ENCODE results near the gene JAK3. TPM values are rescaled to one million over a fixed set of nuclear protein-coding genes. Genes with fewer than 3 reads are reported as not detected.

JAK3 gene
- total and polyA plus RNA-seq, 10 donors = 30.6 to 203 (median 116) TPM

DNA sequence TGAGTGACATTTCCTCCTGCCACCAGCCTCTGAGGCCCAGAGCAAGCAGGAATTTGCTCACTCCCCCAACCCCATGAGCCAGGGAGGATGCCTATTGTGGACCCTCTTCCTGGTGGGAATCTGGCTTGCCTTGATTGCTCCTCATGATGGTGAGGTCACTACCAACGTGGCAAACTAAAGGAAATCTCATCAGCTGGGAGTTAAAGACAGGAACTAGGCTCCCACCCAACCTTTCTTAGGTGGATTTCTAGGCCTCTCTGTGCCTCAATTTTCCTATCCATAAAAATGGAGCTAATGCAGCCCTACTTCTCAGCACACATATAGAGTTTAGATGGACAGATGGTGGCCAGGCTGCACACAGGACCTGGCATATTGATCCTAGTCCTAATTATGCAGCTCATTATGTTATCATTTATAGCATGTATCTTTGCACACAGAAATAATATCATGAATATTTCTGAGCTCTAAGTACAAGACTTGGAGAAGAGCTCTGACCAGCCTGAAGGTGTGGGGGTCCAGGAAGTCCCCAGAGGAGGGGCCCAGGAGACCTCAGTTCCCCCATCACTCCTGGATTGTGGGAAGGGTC lies 50.9 kb downstream of the JAK3 start:
- Histone ChIP-seq H3K9me3 (no peaks in the 10 kb centered on the region), H3K4me1 (peaks cover 0 to 34% (median 18%) of the 10 kb centered on the region in 6 donors), H3K27me3 (replicated peaks in 1 of 7) (peaks cover 3 to 53% (median 25%) of the 10 kb centered on the region in 7 donors), H3K4me3 (no peak overlapping the region), H3K36me3 (no peaks in the 10 kb centered on the region), H3K27ac (no peak overlapping the region)
- DNase-seq = no peak
- TF ChIP-seq, protein P1, sequence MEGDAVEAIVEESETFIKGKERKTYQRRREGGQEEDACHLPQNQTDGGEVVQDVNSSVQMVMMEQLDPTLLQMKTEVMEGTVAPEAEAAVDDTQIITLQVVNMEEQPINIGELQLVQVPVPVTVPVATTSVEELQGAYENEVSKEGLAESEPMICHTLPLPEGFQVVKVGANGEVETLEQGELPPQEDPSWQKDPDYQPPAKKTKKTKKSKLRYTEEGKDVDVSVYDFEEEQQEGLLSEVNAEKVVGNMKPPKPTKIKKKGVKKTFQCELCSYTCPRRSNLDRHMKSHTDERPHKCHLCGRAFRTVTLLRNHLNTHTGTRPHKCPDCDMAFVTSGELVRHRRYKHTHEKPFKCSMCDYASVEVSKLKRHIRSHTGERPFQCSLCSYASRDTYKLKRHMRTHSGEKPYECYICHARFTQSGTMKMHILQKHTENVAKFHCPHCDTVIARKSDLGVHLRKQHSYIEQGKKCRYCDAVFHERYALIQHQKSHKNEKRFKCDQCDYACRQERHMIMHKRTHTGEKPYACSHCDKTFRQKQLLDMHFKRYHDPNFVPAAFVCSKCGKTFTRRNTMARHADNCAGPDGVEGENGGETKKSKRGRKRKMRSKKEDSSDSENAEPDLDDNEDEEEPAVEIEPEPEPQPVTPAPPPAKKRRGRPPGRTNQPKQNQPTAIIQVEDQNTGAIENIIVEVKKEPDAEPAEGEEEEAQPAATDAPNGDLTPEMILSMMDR (IDR thresholded peaks at IDR 0.05 in 8 of 11, conservative IDR thresholded peaks at IDR 0.05 in 3 of 11) = no peak
- TF ChIP-seq POLR2A (IDR thresholded peaks at IDR 0.05) (no peak), POLR2AphosphoS5 (IDR thresholded peaks at IDR 0.05) (no peak)
- intact Hi-C loops (cut with DNase I; ENCODE audit: low total_unique reads) = no loop called here
- WGBS, 5 donors = 40 to 54% (median 47%) methylated on average over 1 of the region's 1 CpG

DNA sequence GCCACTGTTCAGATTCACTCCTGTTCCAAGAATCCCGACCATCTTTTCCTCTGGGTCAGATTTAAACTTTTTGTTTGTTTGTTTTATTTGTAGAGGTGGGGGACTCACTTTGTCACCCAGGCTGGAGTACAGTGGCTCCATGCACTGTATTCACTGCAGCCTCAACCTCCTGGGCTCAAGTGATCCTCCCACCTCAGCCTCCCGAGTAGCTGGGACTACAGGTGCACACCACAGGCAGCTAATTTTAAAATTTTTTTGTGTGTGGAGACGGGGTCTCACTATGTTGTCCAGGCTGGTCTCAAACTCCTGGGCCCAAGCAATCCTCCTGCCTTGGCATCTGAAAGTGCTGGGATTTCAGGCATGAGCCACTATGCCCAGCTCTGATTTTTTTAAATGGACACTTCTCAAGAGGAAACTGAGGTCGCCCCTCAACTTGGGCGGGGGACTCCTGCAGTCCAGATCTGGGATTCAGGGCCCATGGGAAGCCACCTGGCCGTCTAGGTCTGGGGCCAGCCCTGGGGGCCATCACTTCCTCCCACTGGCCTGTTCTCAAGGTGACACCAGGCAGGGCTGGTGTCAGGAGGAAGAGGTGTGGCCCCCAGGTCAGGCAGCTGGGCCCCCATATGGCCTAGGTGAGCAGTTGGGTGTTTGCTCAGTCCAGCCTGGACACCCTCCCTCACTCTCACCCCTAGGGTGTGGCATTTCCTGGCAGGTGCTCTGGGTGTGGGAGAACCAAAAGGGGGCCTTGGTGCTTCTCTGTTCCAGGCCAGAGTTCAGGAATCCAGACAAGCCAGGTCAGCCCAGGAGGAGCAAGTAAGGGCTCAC lies 51.6 kb downstream of the JAK3 start:
- Histone ChIP-seq H3K4me1 (peaks cover 0 to 41% (median 24%) of the 10 kb centered on the region in 6 donors), H3K4me3 (no peak overlapping the region), H3K27me3 (replicated peaks in 1 of 7) (peaks cover 3 to 53% (median 25%) of the 10 kb centered on the region in 7 donors), H3K27ac (no peak overlapping the region), H3K9me3 (no peaks in the 10 kb centered on the region), H3K36me3 (no peaks in the 10 kb centered on the region)
- WGBS, 5 donors = 55 to 67% (median 61%) methylated on average over 6 of the region's 6 CpGs
- TF ChIP-seq POLR2AphosphoS5 (IDR thresholded peaks at IDR 0.05) (no peak), POLR2A (IDR thresholded peaks at IDR 0.05) (no peak)
- TF ChIP-seq, protein P1 (IDR thresholded peaks at IDR 0.05 in 8 of 11, conservative IDR thresholded peaks at IDR 0.05 in 3 of 11) = no peak
- intact Hi-C loops (cut with DNase I; ENCODE audit: low total_unique reads) = no loop called here
- DNase-seq = no peak

DNA sequence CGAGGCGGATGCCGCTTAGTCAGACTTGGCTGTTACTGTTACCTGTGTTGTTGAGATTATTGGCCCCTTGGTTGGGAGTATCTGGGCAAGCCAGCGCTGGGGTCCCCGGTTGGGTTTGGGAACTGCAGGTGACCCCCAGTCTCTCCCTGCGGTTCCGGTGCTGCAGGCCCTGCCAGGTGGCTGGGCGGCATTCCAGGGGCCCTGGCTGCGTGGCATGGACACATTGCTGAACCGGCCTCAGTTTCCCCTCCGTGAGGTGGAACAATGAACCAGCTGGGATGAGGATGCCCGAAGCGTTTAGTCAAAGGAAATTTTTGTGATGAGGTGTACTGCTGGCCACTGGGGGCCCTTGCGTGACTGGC lies 52.3 kb downstream of the JAK3 start:
- intact Hi-C loops (cut with DNase I; ENCODE audit: low total_unique reads) = no loop called here
- H3K4me1 ChIP-seq = peaks cover 0 to 47% (median 28%) of the 10 kb centered on the region in 6 donors
- no peak for TF ChIP-seq POLR2AphosphoS5 (IDR thresholded peaks at IDR 0.05)
- TF ChIP-seq POLR2A (IDR thresholded peaks at IDR 0.05) = no peak
- TF ChIP-seq, protein P1 (IDR thresholded peaks at IDR 0.05 in 8 of 11, conservative IDR thresholded peaks at IDR 0.05 in 3 of 11) = no peak
- no peaks in the 10 kb centered on the region for H3K36me3 ChIP-seq
- H3K27ac ChIP-seq = no peak overlapping the region
- H3K4me3 ChIP-seq = peak overlapping the region in 1 of 8 donors; percentile 60
- WGBS, 5 donors = 41 to 56% (median 48%) methylated on average over 8 to 14 of the region's 14 CpGs
- no peak for DNase-seq
- peaks cover 3 to 53% (median 25%) of the 10 kb centered on the region in 7 donors for H3K27me3 ChIP-seq (replicated peaks in 1 of 7)
- H3K9me3 ChIP-seq = no peaks in the 10 kb centered on the region

Data from spleen (tissue), 11 donors.